Measurements from ENCODE around the gene RAI2.

The RAI2 gene

GRCh38 chrX:17779434-17779833 is 81.7 kb downstream of the RAI2 start:
- POLR2A ChIA-PET: no interaction called here
- no peak for DNase-seq (ENCODE audit: extremely low spot score)
- no peak for TF ChIP-seq CTCF (IDR thresholded peaks at IDR 0.05; ENCODE audit: control extremely low read depth, extremely low read depth, low read depth, missing control alignments)
- CTCF ChIA-PET: interaction anchor here (1.0 kb wide), 1 partner anchor 10 kb away, joined by 3 read pairs; no protein-coding TSS in a partner anchor

GRCh38 chrX:17778997-17779396 is 82.1 kb downstream of the RAI2 start:
- TF ChIP-seq CTCF (IDR thresholded peaks at IDR 0.05; ENCODE audit: control extremely low read depth, extremely low read depth, low read depth, missing control alignments): no peak
- DNase-seq (ENCODE audit: extremely low spot score): no peak
- CTCF ChIA-PET: interaction anchor here (1.0 kb wide), 1 partner anchor 10 kb away, joined by 3 read pairs; no protein-coding TSS in a partner anchor
- POLR2A ChIA-PET: no interaction called here

- no peak for TF ChIP-seq CTCF (IDR thresholded peaks at IDR 0.05; ENCODE audit: control extremely low read depth, extremely low read depth, low read depth, missing control alignments)
- DNase-seq (ENCODE audit: extremely low spot score): no peak
- CTCF ChIA-PET: no interaction called here
- POLR2A ChIA-PET: no interaction called here
Observed at GRCh38 chrX:17774053-17774452, 87.0 kb downstream of the RAI2 start.

GRCh38 chrX:17773221-17773876 is 87.7 kb downstream of the RAI2 start:
- ChIA-PET POLR2A (no interaction called here), CTCF (no interaction called here)
- DNase-seq (ENCODE audit: extremely low spot score): no peak
- no peak for TF ChIP-seq CTCF (IDR thresholded peaks at IDR 0.05; ENCODE audit: control extremely low read depth, extremely low read depth, low read depth, missing control alignments)

- ChIA-PET CTCF (no interaction called here), POLR2A (no interaction called here)
- DNase-seq (ENCODE audit: extremely low spot score): no peak
- TF ChIP-seq CTCF (IDR thresholded peaks at IDR 0.05; ENCODE audit: control extremely low read depth, extremely low read depth, low read depth, missing control alignments): no peak
Observed at GRCh38 chrX:17769701-17770269, 91.3 kb downstream of the RAI2 start.

- CTCF ChIA-PET: no interaction called here
- POLR2A ChIA-PET: no interaction called here
- no peak for DNase-seq (ENCODE audit: extremely low spot score)
- no peak for TF ChIP-seq CTCF (IDR thresholded peaks at IDR 0.05; ENCODE audit: control extremely low read depth, extremely low read depth, low read depth, missing control alignments)
Observed at GRCh38 chrX:17768997-17769396, 92.1 kb downstream of the RAI2 start.
